ENCODE data around the gene ANXA8L1.
"Not testable (repeated sequence)": the region's sequence is repeated elsewhere in the genome, so short reads cannot be mapped to it uniquely, and the experiment has no call there.

The ANXA8L1 gene

GRCh38 chr10:46379233-46379848 lies 3.8 kb downstream of the ANXA8L1 start:
- H3K9me3 Mint-ChIP-seq, H3K36me3 Mint-ChIP-seq, H3K4me3 Mint-ChIP-seq, H3K4me1 Mint-ChIP-seq, H3K27me3 Mint-ChIP-seq, H3K27ac Mint-ChIP-seq, CTCF ChIA-PET, DNase-seq: not testable (repeated sequence)

DNA sequence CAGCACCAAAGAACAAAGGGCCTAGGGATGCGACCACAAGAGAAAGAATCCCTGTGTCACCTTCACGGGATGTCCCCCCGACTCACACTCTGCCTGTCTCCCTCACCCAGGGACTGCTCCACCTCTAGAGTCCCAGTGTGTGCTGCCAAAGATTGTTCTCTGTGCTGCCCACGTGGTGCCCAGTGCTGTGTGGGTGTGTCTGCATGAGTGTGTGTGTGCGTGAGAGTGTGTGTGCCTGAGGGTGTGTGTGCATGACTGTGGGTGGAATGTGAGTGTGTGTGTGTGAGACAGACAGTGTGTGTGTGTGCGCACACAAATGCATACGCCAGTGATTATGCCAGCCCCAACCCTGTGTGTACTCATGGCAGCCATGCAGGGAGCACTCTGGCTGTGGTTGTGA lies 10.3 kb downstream of the ANXA8L1 start:
- H3K27me3 Mint-ChIP-seq, CTCF ChIA-PET, H3K36me3 Mint-ChIP-seq, H3K4me3 Mint-ChIP-seq, H3K27ac Mint-ChIP-seq, DNase-seq, H3K9me3 Mint-ChIP-seq, H3K4me1 Mint-ChIP-seq: not testable (repeated sequence)

DNA sequence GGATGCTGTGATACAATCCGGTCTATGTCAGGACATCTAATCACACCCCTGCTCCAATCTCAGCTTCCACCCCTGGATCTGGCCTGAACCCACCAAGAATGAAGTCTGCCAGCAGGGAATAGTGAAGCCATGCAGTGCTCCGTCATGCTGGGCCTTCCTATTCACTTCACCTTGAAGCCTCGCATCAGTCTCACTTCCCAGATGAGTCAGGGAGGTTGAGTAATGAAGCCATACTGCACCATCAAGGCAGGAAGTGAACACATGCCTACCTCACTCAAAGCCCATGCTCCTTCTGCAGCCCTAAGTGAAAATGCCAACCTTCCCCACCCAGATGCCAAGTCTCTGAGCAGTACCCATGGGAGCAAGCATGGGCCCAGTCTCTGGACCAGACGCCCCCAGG lies 11.1 kb downstream of the ANXA8L1 start:
- not testable (repeated sequence) for H3K4me1 Mint-ChIP-seq, H3K4me3 Mint-ChIP-seq

GRCh38 chr10:46387309-46387902 lies 11.8 kb downstream of the ANXA8L1 start:
- H3K4me1 Mint-ChIP-seq, H3K4me3 Mint-ChIP-seq, H3K27ac Mint-ChIP-seq, CTCF ChIA-PET, H3K36me3 Mint-ChIP-seq, H3K9me3 Mint-ChIP-seq, DNase-seq, H3K27me3 Mint-ChIP-seq: not testable (repeated sequence)

More for the DNA sequence above, 11.1 kb downstream of the ANXA8L1 start:
- H3K27me3 Mint-ChIP-seq, CTCF ChIA-PET, H3K36me3 Mint-ChIP-seq, H3K9me3 Mint-ChIP-seq, H3K27ac Mint-ChIP-seq, DNase-seq: not testable (repeated sequence)

GRCh38 chr10:46391422-46391821 lies 15.8 kb downstream of the ANXA8L1 start:
- H3K27me3 Mint-ChIP-seq, H3K4me3 Mint-ChIP-seq, DNase-seq, H3K36me3 Mint-ChIP-seq, H3K4me1 Mint-ChIP-seq, H3K9me3 Mint-ChIP-seq, H3K27ac Mint-ChIP-seq, CTCF ChIA-PET: not testable (repeated sequence)

GRCh38 chr10:46396441-46397279 lies 21.1 kb downstream of the ANXA8L1 start:
- H3K4me3 Mint-ChIP-seq, H3K27ac Mint-ChIP-seq, H3K9me3 Mint-ChIP-seq, CTCF ChIA-PET, H3K36me3 Mint-ChIP-seq, H3K27me3 Mint-ChIP-seq, DNase-seq, H3K4me1 Mint-ChIP-seq: not testable (repeated sequence)

- DNase-seq, H3K4me3 Mint-ChIP-seq, H3K4me1 Mint-ChIP-seq, H3K9me3 Mint-ChIP-seq, H3K27ac Mint-ChIP-seq, CTCF ChIA-PET, H3K36me3 Mint-ChIP-seq: not testable (repeated sequence)
- H3K27me3 Mint-ChIP-seq: peaks cover 12% of the 10 kb centered on the region
Observed at GRCh38 chr10:46397767-46398166, 22.2 kb downstream of the ANXA8L1 start.

DNA sequence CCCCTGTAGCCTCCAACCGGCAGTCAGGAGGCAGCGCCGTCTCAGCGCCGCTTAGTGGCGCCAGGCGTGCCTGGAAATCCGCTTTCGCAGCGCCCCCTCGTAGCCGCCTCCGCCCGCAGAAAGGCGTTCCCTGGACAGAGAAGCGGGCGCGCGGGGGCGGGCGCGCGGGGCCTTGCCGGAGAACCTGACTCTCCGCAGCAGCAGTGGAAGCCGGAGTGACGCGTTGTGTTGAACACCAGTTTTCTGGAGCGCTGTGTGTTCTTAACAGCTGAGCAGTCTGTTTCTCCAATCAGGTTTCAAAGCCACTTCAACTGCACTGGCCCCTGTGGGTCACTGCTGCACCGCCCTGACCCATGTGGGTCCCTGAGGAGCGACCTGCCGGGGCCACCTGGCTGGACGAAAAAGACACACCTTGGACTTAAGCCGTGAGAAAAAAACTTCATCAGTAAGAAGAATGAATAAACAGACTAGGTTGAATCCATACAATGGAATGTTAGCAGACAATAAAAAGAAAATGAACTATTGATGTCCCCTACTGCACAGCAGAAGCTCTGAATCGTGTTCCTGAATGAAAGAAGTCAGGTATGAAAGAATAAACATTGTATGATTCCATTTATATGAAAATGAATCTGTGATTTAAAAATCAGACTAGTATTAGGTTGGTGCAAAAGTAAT lies 22.8 kb downstream of the ANXA8L1 start:
- H3K27me3 Mint-ChIP-seq: peaks cover 12% of the 10 kb centered on the region
- DNase-seq, H3K4me3 Mint-ChIP-seq, H3K4me1 Mint-ChIP-seq, H3K36me3 Mint-ChIP-seq, CTCF ChIA-PET, H3K9me3 Mint-ChIP-seq, H3K27ac Mint-ChIP-seq: not testable (repeated sequence)

- H3K4me1 Mint-ChIP-seq, H3K27me3 Mint-ChIP-seq, CTCF ChIA-PET, H3K9me3 Mint-ChIP-seq, H3K4me3 Mint-ChIP-seq, H3K36me3 Mint-ChIP-seq, DNase-seq, H3K27ac Mint-ChIP-seq: not testable (repeated sequence)
Observed at GRCh38 chr10:46409556-46409955, 34.0 kb downstream of the ANXA8L1 start.

- H3K4me1 Mint-ChIP-seq, H3K36me3 Mint-ChIP-seq, H3K4me3 Mint-ChIP-seq, H3K27me3 Mint-ChIP-seq, CTCF ChIA-PET, H3K27ac Mint-ChIP-seq, DNase-seq, H3K9me3 Mint-ChIP-seq: not testable (repeated sequence)
Observed at GRCh38 chr10:46411123-46411522, 35.5 kb downstream of the ANXA8L1 start.

- DNase-seq, H3K9me3 Mint-ChIP-seq, CTCF ChIA-PET, H3K4me1 Mint-ChIP-seq, H3K4me3 Mint-ChIP-seq, H3K27ac Mint-ChIP-seq, H3K36me3 Mint-ChIP-seq, H3K27me3 Mint-ChIP-seq: not testable (repeated sequence)
Observed at GRCh38 chr10:46412665-46413064, 37.1 kb downstream of the ANXA8L1 start.

- H3K4me1 Mint-ChIP-seq, H3K27ac Mint-ChIP-seq, H3K36me3 Mint-ChIP-seq, H3K4me3 Mint-ChIP-seq, CTCF ChIA-PET, DNase-seq, H3K27me3 Mint-ChIP-seq, H3K9me3 Mint-ChIP-seq: not testable (repeated sequence)
Observed at GRCh38 chr10:46415291-46415690, 39.7 kb downstream of the ANXA8L1 start.

DNA sequence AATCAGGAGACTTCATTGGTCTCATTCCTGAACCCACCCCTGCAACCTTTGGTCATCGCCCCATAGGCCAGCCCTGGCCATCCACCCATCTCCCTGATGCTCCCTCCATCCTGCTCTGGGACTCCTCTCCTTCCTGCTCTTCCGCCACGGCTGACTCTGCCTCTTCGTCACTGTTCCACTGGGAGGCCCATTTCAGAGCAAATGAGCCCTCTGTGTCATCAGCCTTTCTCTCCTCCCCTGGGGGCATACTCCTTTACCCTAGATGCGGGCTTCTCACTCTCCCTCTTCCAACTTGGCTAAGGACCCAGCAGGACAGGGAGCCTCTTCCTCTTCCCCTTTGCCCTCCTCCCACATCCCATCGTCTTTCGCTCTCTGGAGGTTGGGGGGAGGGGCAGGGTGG lies 42.7 kb downstream of the ANXA8L1 start:
- H3K27me3 Mint-ChIP-seq, H3K4me3 Mint-ChIP-seq, H3K27ac Mint-ChIP-seq, DNase-seq, H3K4me1 Mint-ChIP-seq, H3K36me3 Mint-ChIP-seq, H3K9me3 Mint-ChIP-seq, CTCF ChIA-PET: not testable (repeated sequence)

DNA sequence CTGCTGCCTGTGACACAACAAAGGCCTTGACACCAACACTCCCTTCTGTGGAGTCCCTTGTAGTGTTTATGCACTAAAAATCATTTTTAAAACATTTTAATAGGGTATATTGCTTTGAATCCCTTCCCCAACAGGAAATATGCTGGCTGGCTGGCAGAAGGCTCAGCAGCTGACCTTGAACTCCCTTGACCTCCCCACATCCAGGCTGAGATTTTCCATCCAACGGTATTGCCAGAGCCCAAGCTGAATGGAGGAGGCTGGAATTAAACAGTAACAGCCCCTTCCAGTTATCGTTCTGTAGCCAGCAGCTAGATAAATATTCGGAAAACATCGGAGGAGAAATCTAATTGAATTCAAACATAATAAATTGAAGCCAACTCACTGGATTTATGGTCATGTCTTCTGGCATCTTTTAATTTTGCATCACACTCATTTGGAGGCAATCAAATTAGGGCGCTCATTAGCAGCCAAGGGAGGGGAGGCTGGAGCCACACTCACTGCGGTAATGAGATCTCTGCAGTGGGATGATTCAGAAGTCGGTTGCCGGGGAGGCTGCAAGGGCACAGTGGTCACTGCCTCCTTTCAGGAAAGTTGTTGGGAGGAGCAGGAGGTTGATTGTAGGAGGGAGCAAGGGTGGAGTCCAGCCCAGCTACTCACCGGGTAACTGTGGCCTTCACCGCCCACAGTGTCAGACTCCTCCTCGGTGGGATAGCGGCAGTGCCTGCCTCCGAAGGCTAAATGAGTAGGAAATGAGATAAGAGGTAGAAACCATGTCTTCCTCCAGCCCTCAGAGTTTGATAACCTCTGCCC lies 44.2 kb downstream of the ANXA8L1 start:
- DNase-seq, H3K4me3 Mint-ChIP-seq, H3K36me3 Mint-ChIP-seq, H3K9me3 Mint-ChIP-seq, H3K4me1 Mint-ChIP-seq, H3K27ac Mint-ChIP-seq, H3K27me3 Mint-ChIP-seq, CTCF ChIA-PET: not testable (repeated sequence)

Data from activated naive CD4-positive, alpha-beta T cell treated with anti-CD3 and anti-CD28 coated beads, Interleukin-2, amount 10 ng/mL, durations not matched to agents 7 days and 5 days (primary cell).